GM23338 (cell line): Measurements from ENCODE around the gene GGNBP2. TPM values are rescaled to one million over a fixed set of nuclear protein-coding genes. Genes with fewer than 3 reads are reported as not detected.

Experiments
- ATAC-seq: fragments of 200-7000 bp; cut with Tn5 transposase; 3 replicates; pipeline ENCODE4 v1.9.1; 2020
- DNase-seq: peaks from one replicate; pipeline ENCODE4 v3.0.0-alpha.2; 2015; ENCODE audit warnings: low spot score
- H2AFZ ChIP-seq: fragments of 200-600 bp; sonication (generic); 2 replicates; pipeline ENCODE4 v1.8.0; 2016; ENCODE audit warnings: antibody characterized with exemption, mild to moderate bottlenecking, moderate library complexity
- H3F3A ChIP-seq: fragments of 200-600 bp; sonication (generic); replicated peaks from 2 replicates; pipeline ENCODE4 v1.8.0; 2017; ENCODE audit warnings: antibody characterized with exemption, mixed run types, low read depth
- H3K27ac ChIP-seq: fragments of 200-600 bp; sonication (generic); 2 replicates; pipeline ENCODE4 v1.6.1; 2016; ENCODE audit warnings: low read depth
- H3K27me3 ChIP-seq: fragments of 200-600 bp; sonication (generic); 2 replicates; pipeline ENCODE4 v1.8.0; 2016; ENCODE audit warnings: mild to moderate bottlenecking, mixed run types, moderate library complexity; ENCODE audit not compliant: insufficient read depth
- H3K36me3 ChIP-seq: fragments of 200-600 bp; sonication (generic); 2 replicates; pipeline ENCODE4 v1.8.0; 2016; ENCODE audit warnings: mild to moderate bottlenecking; ENCODE audit not compliant: insufficient read depth
- H3K4me1 ChIP-seq: fragments of 200-600 bp; sonication (generic); 2 replicates; pipeline ENCODE4 v1.8.0; 2016; ENCODE audit warnings: mild to moderate bottlenecking, moderate library complexity; ENCODE audit not compliant: insufficient read depth
- H3K4me2 ChIP-seq: fragments of 200-600 bp; sonication (generic); 2 replicates; pipeline ENCODE4 v1.7.1; 2017; ENCODE audit warnings: mixed run types
- H3K4me3 ChIP-seq: fragments of 200-600 bp; sonication (generic); 2 replicates; pipeline ENCODE4 v1.6.1; 2016; ENCODE audit warnings: mixed run types
- H3K79me2 ChIP-seq: fragments of 200-600 bp; sonication (generic); replicated peaks from 2 replicates; pipeline ENCODE4 v1.8.0; 2017; ENCODE audit warnings: mild to moderate bottlenecking; ENCODE audit not compliant: insufficient read depth
- H3K9me2 ChIP-seq: fragments of 200-600 bp; sonication (generic); 2 replicates; pipeline ENCODE4 v1.8.0; 2017; ENCODE audit not compliant: insufficient read depth
- H4K20me1 ChIP-seq: fragments of 200-600 bp; sonication (generic); replicated peaks from 2 replicates; pipeline ENCODE4 v1.8.0; 2017; ENCODE audit warnings: mild to moderate bottlenecking; ENCODE audit not compliant: insufficient read depth
- H3K27ac Mint-ChIP-seq: 2 replicates; pipeline ENCODE4 v1.8.0; 2020; ENCODE audit warnings: inconsistent platforms, mild to moderate bottlenecking, moderate library complexity, mixed read lengths
- H3K27me3 Mint-ChIP-seq: 3 replicates; pipeline ENCODE4 v1.8.0; 2022; ENCODE audit warnings: low read depth, mild to moderate bottlenecking, moderate library complexity, mixed read lengths, inconsistent platforms; ENCODE audit not compliant: insufficient read depth, poor library complexity
- H3K36me3 Mint-ChIP-seq: 3 replicates; pipeline ENCODE4 v1.8.0; 2021; ENCODE audit warnings: low read depth, mild to moderate bottlenecking, inconsistent platforms, moderate library complexity, mixed read lengths
- H3K4me1 Mint-ChIP-seq: 3 replicates; pipeline ENCODE4 v1.8.0; 2020; ENCODE audit warnings: mild to moderate bottlenecking, inconsistent platforms, mixed read lengths
- H3K4me3 Mint-ChIP-seq: 3 replicates; pipeline ENCODE4 v1.8.0; 2021; ENCODE audit warnings: moderate library complexity, mild to moderate bottlenecking, inconsistent platforms, mixed read lengths
- H3K9me3 Mint-ChIP-seq: 3 replicates; pipeline ENCODE4 v1.8.0; 2020; ENCODE audit warnings: moderate library complexity, mild to moderate bottlenecking, inconsistent platforms, mixed read lengths
- CREB1 ChIP-seq: fragments of 250-450 bp; sonication (Bioruptor Pico); IDR thresholded peaks from 2 replicates; pipeline ENCODE4 v1.5.0; 2020; ENCODE audit warnings: low read depth, mild to moderate bottlenecking, moderate library complexity
- EZH2 ChIP-seq: fragments of 200-600 bp; sonication (generic); IDR thresholded peaks from one replicate; pipeline ENCODE4 v1.8.0; 2017; ENCODE audit warnings: antibody characterized with exemption, mild to moderate bottlenecking, low read depth; ENCODE audit not compliant: unreplicated experiment
- EZH2phosphoT487 ChIP-seq: fragments of 200-600 bp; sonication (generic); IDR thresholded peaks from one replicate; pipeline ENCODE4 v1.8.1; 2018; ENCODE audit warnings: antibody characterized with exemption; ENCODE audit not compliant: unreplicated experiment
- JUNB ChIP-seq: IDR thresholded peaks from one replicate; pipeline ENCODE4 v1.6.1; 2016; ENCODE audit warnings: antibody characterized with exemption; ENCODE audit not compliant: unreplicated experiment
- NANOG ChIP-seq: IDR thresholded peaks from 2 replicates; pipeline ENCODE4 v1.6.1; 2016; ENCODE audit warnings: antibody characterized with exemption, borderline replicate concordance
- POLR2AphosphoS5 ChIP-seq: IDR thresholded peaks from 2 replicates; pipeline ENCODE4 v1.6.1; 2016; ENCODE audit warnings: antibody characterized with exemption, low read depth
- STAT1 ChIP-seq: IDR thresholded peaks from one replicate; pipeline ENCODE4 v1.6.1; 2016; ENCODE audit warnings: antibody characterized with exemption; ENCODE audit not compliant: unreplicated experiment
- ZNF114 ChIP-seq: fragments of 250-450 bp; sonication (Bioruptor Pico); IDR thresholded peaks from 2 replicates; pipeline ENCODE4 v1.5.0; 2020; ENCODE audit warnings: mild to moderate bottlenecking, moderate library complexity
- ZNF331 ChIP-seq: fragments of 250-450 bp; sonication (Bioruptor Pico); IDR thresholded peaks from 2 replicates; pipeline ENCODE4 v1.5.0; 2020; ENCODE audit warnings: low read depth, mild to moderate bottlenecking, moderate library complexity
- polyA plus RNA-seq: library from polyadenylated mRNA; unstranded; fragments of >200 nt; fragmentation: Nextera tagmentation; extraction: Ambion mirVana; gene quantifications from 2 replicates; pipeline ENCODE4 v1.2.1, GENCODE V29; 2016
- total RNA-seq: library from RNA; depleted of rRNA; stranded (reverse); fragments of >200 nt; shearing (Covaris generic); gene quantifications from 2 replicates; pipeline ENCODE4 v1.2.3, GENCODE V29; 2014
- TF ChIP-seq, protein P1 (sequence below), 2 experiments: fragments of 200-600 bp in 1 of 2; sonication (generic) in 1 of 2; conservative IDR thresholded peaks; 2 replicates each; pipeline versions ENCODE4 v1.5.1 to v1.6.1; 2016 to 2017; ENCODE audit warnings: antibody characterized with exemption in 2 of 2, low read depth in 2 of 2, mild to moderate bottlenecking in 2 of 2, moderate library complexity in 1 of 2
- TF ChIP-seq, protein P2 (sequence below): IDR thresholded peaks from 2 replicates; pipeline ENCODE4 v1.6.1; 2016; ENCODE audit warnings: antibody characterized with exemption
- TF ChIP-seq, protein P3 (sequence below): fragments of 250-450 bp; sonication (Bioruptor Pico); IDR thresholded peaks from 2 replicates; pipeline ENCODE4 v1.5.0; 2020; ENCODE audit warnings: mild to moderate bottlenecking, moderate library complexity
- TF ChIP-seq, protein P4 (sequence below): IDR thresholded peaks from one replicate; pipeline ENCODE4 v1.6.1; 2018; ENCODE audit warnings: antibody characterized with exemption; ENCODE audit not compliant: unreplicated experiment

The GGNBP2 gene
- total and polyA plus RNA-seq, 2 experiments from 2014 or later, result 40.7 to 41.2 TPM

GRCh38 chr17:36592716-36593321, 48.1 kb downstream of the GGNBP2 start:
- H3K27me3 Mint-ChIP-seq, result peaks cover 11% of the 10 kb centered on the region
- peak overlapping the region; percentile 89 for H2AFZ ChIP-seq

More at GRCh38 chr17:36592716-36593321, 48.1 kb downstream of the GGNBP2 start:
- Mint-ChIP-seq H3K36me3 (peaks cover 22% of the 10 kb centered on the region), H3K4me1 (peaks cover 18% of the 10 kb centered on the region), H3K4me3 (peak overlapping the region; percentile 93), H3K9me3 (no peaks in the 10 kb centered on the region), H3K27ac (peak overlapping the region; percentile 92)
- no peak for TF ChIP-seq ZNF114
- TF ChIP-seq, protein P1, sequence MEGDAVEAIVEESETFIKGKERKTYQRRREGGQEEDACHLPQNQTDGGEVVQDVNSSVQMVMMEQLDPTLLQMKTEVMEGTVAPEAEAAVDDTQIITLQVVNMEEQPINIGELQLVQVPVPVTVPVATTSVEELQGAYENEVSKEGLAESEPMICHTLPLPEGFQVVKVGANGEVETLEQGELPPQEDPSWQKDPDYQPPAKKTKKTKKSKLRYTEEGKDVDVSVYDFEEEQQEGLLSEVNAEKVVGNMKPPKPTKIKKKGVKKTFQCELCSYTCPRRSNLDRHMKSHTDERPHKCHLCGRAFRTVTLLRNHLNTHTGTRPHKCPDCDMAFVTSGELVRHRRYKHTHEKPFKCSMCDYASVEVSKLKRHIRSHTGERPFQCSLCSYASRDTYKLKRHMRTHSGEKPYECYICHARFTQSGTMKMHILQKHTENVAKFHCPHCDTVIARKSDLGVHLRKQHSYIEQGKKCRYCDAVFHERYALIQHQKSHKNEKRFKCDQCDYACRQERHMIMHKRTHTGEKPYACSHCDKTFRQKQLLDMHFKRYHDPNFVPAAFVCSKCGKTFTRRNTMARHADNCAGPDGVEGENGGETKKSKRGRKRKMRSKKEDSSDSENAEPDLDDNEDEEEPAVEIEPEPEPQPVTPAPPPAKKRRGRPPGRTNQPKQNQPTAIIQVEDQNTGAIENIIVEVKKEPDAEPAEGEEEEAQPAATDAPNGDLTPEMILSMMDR (conservative IDR thresholded peaks at IDR 0.05; ENCODE audit: low read depth in 2 of 2), result no peak
- TF ChIP-seq ZNF331 (CRISPR knock-in tag), result no peak
- TF ChIP-seq CREB1, result no peak
- TF ChIP-seq STAT1, result no peak
- TF ChIP-seq POLR2AphosphoS5, result no peak
- TF ChIP-seq, protein P2, sequence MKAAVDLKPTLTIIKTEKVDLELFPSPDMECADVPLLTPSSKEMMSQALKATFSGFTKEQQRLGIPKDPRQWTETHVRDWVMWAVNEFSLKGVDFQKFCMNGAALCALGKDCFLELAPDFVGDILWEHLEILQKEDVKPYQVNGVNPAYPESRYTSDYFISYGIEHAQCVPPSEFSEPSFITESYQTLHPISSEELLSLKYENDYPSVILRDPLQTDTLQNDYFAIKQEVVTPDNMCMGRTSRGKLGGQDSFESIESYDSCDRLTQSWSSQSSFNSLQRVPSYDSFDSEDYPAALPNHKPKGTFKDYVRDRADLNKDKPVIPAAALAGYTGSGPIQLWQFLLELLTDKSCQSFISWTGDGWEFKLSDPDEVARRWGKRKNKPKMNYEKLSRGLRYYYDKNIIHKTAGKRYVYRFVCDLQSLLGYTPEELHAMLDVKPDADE, result no peak
- no peak for TF ChIP-seq NANOG
- TF ChIP-seq, protein P3, sequence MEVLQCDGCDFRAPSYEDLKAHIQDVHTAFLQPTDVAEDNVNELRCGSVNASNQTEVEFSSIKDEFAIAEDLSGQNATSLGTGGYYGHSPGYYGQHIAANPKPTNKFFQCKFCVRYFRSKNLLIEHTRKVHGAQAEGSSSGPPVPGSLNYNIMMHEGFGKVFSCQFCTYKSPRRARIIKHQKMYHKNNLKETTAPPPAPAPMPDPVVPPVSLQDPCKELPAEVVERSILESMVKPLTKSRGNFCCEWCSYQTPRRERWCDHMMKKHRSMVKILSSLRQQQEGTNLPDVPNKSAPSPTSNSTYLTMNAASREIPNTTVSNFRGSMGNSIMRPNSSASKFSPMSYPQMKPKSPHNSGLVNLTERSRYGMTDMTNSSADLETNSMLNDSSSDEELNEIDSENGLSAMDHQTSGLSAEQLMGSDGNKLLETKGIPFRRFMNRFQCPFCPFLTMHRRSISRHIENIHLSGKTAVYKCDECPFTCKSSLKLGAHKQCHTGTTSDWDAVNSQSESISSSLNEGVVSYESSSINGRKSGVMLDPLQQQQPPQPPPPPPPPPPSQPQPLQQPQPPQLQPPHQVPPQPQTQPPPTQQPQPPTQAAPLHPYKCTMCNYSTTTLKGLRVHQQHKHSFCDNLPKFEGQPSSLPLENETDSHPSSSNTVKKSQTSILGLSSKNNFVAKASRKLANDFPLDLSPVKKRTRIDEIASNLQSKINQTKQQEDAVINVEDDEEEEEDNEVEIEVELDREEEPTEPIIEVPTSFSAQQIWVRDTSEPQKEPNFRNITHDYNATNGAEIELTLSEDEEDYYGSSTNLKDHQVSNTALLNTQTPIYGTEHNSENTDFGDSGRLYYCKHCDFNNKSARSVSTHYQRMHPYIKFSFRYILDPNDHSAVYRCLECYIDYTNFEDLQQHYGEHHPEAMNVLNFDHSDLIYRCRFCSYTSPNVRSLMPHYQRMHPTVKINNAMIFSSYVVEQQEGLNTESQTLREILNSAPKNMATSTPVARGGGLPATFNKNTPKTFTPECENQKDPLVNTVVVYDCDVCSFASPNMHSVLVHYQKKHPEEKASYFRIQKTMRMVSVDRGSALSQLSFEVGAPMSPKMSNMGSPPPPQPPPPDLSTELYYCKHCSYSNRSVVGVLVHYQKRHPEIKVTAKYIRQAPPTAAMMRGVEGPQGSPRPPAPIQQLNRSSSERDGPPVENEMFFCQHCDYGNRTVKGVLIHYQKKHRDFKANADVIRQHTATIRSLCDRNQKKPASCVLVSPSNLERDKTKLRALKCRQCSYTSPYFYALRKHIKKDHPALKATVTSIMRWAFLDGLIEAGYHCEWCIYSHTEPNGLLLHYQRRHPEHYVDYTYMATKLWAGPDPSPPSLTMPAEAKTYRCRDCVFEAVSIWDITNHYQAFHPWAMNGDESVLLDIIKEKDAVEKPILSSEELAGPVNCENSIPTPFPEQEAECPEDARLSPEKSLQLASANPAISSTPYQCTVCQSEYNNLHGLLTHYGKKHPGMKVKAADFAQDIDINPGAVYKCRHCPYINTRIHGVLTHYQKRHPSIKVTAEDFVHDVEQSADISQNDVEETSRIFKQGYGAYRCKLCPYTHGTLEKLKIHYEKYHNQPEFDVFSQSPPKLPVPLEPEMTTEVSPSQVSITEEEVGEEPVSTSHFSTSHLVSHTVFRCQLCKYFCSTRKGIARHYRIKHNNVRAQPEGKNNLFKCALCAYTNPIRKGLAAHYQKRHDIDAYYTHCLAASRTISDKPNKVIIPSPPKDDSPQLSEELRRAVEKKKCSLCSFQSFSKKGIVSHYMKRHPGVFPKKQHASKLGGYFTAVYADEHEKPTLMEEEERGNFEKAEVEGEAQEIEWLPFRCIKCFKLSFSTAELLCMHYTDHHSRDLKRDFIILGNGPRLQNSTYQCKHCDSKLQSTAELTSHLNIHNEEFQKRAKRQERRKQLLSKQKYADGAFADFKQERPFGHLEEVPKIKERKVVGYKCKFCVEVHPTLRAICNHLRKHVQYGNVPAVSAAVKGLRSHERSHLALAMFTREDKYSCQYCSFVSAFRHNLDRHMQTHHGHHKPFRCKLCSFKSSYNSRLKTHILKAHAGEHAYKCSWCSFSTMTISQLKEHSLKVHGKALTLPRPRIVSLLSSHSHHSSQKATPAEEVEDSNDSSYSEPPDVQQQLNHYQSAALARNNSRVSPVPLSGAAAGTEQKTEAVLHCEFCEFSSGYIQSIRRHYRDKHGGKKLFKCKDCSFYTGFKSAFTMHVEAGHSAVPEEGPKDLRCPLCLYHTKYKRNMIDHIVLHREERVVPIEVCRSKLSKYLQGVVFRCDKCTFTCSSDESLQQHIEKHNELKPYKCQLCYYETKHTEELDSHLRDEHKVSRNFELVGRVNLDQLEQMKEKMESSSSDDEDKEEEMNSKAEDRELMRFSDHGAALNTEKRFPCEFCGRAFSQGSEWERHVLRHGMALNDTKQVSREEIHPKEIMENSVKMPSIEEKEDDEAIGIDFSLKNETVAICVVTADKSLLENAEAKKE (CRISPR knock-in tag), result no peak
- TF ChIP-seq EZH2, result no peak
- no peak for TF ChIP-seq JUNB
- TF ChIP-seq, protein P4, sequence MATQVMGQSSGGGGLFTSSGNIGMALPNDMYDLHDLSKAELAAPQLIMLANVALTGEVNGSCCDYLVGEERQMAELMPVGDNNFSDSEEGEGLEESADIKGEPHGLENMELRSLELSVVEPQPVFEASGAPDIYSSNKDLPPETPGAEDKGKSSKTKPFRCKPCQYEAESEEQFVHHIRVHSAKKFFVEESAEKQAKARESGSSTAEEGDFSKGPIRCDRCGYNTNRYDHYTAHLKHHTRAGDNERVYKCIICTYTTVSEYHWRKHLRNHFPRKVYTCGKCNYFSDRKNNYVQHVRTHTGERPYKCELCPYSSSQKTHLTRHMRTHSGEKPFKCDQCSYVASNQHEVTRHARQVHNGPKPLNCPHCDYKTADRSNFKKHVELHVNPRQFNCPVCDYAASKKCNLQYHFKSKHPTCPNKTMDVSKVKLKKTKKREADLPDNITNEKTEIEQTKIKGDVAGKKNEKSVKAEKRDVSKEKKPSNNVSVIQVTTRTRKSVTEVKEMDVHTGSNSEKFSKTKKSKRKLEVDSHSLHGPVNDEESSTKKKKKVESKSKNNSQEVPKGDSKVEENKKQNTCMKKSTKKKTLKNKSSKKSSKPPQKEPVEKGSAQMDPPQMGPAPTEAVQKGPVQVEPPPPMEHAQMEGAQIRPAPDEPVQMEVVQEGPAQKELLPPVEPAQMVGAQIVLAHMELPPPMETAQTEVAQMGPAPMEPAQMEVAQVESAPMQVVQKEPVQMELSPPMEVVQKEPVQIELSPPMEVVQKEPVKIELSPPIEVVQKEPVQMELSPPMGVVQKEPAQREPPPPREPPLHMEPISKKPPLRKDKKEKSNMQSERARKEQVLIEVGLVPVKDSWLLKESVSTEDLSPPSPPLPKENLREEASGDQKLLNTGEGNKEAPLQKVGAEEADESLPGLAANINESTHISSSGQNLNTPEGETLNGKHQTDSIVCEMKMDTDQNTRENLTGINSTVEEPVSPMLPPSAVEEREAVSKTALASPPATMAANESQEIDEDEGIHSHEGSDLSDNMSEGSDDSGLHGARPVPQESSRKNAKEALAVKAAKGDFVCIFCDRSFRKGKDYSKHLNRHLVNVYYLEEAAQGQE, result no peak
- no peak for TF ChIP-seq EZH2phosphoT487
- peak; percentile 11 for ATAC-seq
- Histone ChIP-seq H3K9me2 (no peaks in the 10 kb centered on the region), H3K4me1 (peaks cover 21% of the 10 kb centered on the region), H4K20me1 (peaks cover 2% of the 10 kb centered on the region), H3K27me3 (no peaks in the 10 kb centered on the region), H3K36me3 (peaks cover 5% of the 10 kb centered on the region), H3F3A (peaks cover 13% of the 10 kb centered on the region; the same call in 1 of the 2 replicates), H3K4me3 (peak overlapping the region; percentile 95), H3K4me2 (peak overlapping the region; percentile 92), H3K27ac (peak overlapping the region; percentile 76; the same call in 1 of the 2 replicates), H3K79me2 (peaks cover 21% of the 10 kb centered on the region)
- DNase-seq, result peak; percentile 29
